Muscle of leg (tissue), 11 donors: ENCODE data around the gene IP6K3. TPM values are rescaled to one million over a fixed set of nuclear protein-coding genes. Genes with fewer than 3 reads are reported as not detected.

Source experiments
- DNase-seq: peaks from one replicate; pipeline ENCODE4 v3.0.0; 2013
- H3K27ac ChIP-seq: one replicate; pipeline ENCODE4 v1.5.1; 2013; ENCODE audit warnings: mild to moderate bottlenecking, low read length, control low read depth
- H3K27me3 ChIP-seq: one replicate; pipeline ENCODE4 v1.6.1; 2013; ENCODE audit warnings: low read length; ENCODE audit not compliant: control insufficient read depth, insufficient read depth
- H3K36me3 ChIP-seq: one replicate; pipeline ENCODE4 v1.6.1; 2013; ENCODE audit warnings: low read length; ENCODE audit not compliant: control insufficient read depth, insufficient read depth
- H3K4me1 ChIP-seq: one replicate; pipeline ENCODE4 v1.6.1; 2013; ENCODE audit warnings: low read length; ENCODE audit not compliant: control insufficient read depth, insufficient read depth
- H3K4me3 ChIP-seq: one replicate; pipeline ENCODE4 v1.5.1; 2013; ENCODE audit warnings: low read length, control low read depth
- H3K9me3 ChIP-seq: replicated peaks from 2 replicates; pipeline ENCODE4 v1.6.1; 2013; ENCODE audit warnings: low read depth, low read length; ENCODE audit not compliant: control insufficient read depth
- WGBS: methylation state at CpG from one replicate; pipeline ENCODE4 v1.1.5; 2013; ENCODE audit warnings: missing lambda C conversion rate; ENCODE audit not compliant: insufficient coverage; 5-methylcytosine and 5-hydroxymethylcytosine counted together
- polyA plus RNA-seq, 8 donors: library from polyadenylated mRNA; unstranded; fragments of 120-200 nt; gene quantifications; one replicate each; pipeline versions ENCODE4 v1.2.1 to v1.2.3, GENCODE V29; 2013; ENCODE audit warnings: inconsistent platforms in 1 of 8, low replicate concordance in 1 of 8; ENCODE audit not compliant: insufficient read length in 8 of 8, insufficient read depth in 1 of 8
- total RNA-seq: library from RNA; stranded (reverse); fragments of 120-200 nt; gene quantifications from one replicate; pipeline ENCODE4 v1.2.4, GENCODE V29; 2013

Gene IP6K3
- total and polyA plus RNA-seq, 9 donors: 14.2 to 28.1 (median 22.4) TPM

DNA sequence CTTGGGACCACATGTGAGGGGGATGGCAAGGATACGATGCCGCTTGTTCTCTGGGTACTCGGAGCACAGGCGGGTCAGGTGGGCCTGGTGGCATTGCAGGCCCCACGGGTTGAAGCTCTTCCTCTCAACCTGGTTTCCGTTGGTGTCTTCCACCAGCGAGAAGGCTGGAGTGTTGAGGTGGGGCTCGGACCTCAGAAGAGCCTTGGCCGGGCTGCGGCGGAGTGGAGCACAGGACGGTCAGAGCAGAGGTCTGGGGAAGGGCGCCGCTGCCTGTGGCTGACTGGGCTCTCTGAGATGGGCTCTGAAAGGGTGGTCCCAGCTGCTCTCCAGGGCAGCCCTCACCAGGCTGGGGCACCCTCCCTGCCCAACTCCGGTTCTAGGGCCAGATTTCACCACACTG lies 20.0 kb downstream of the IP6K3 start:
- no peaks in the 10 kb centered on the region for H3K4me1 ChIP-seq
- no peak for DNase-seq
- 94% methylated on average over 11 of the region's 15 CpGs for WGBS
- no peak overlapping the region for H3K27ac ChIP-seq
- H3K4me3 ChIP-seq: no peak overlapping the region
- H3K27me3 ChIP-seq: peaks cover 13% of the 10 kb centered on the region
- peaks cover 47% of the 10 kb centered on the region for H3K36me3 ChIP-seq
- H3K9me3 ChIP-seq: no peaks in the 10 kb centered on the region

DNA sequence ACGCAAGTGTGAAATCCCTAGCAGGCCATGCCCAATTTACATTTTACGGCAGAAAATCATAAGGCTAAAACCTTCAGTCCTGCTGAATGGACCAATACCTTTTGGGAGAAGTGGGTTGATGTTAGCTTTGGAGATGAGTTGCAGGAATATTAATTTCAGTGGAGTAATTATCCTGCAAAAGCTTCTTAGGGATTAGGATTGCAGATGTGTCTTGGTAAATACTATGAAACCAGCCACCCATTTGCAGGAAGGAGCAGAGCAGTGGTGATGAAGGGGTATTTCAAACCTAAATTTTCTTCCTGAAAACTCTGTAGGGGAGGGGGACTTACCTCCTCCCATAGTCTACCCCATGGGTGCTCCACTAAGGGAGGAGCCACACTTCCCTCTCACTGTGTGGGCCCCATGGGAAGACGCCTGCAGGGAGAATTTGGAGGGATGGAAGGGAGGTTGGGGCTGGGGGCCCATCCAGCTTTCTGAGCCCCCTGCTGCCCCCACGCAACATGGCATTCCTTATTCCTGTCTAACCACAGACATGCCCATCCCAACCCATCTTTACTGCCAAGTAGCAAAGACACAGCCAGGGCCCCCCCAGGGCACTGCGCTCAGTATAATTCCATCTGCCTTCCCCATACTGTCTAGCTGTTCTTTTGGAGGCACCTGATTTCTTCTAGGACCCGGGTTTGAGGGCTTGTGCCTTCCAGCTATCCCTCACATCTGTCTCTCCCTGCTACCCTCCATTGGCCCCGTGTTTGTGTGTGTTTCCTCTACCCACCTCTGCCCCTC lies 20.6 kb downstream of the IP6K3 start:
- WGBS: 80% methylated on average over 2 of the region's 7 CpGs
- H3K27me3 ChIP-seq: peaks cover 13% of the 10 kb centered on the region

DNA sequence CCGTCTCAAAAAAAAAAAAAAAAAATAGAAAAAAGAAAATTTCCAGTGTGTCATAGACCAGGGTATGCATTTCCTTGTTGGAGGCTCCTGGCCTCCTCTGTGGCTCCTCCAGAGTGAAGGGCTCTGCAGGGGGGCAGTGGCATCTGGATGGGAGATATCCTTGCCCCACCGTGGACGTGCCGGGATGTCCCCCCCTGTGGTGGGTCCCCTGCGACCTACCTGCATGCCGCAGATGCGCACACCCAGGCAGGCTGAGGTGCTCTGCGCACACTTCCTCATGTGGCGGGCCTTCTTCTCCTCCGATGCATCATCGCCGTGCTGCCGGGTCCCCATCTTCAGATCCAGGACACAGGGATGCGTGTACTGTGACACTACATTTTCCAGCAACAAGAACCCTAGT lies 21.5 kb downstream of the IP6K3 start:
- H3K27me3 ChIP-seq: peaks cover 16% of the 10 kb centered on the region
- 93% methylated on average over 10 of the region's 14 CpGs for WGBS
- H3K27ac ChIP-seq: no peak overlapping the region
- no peak overlapping the region for H3K4me3 ChIP-seq
- H3K36me3 ChIP-seq: peaks cover 39% of the 10 kb centered on the region
- H3K9me3 ChIP-seq: no peaks in the 10 kb centered on the region
- no peak for DNase-seq
- no peaks in the 10 kb centered on the region for H3K4me1 ChIP-seq

More for the DNA sequence above, 20.6 kb downstream of the IP6K3 start:
- no peaks in the 10 kb centered on the region for H3K4me1 ChIP-seq
- H3K9me3 ChIP-seq: no peaks in the 10 kb centered on the region
- no peak overlapping the region for H3K4me3 ChIP-seq
- H3K36me3 ChIP-seq: peaks cover 43% of the 10 kb centered on the region
- no peak overlapping the region for H3K27ac ChIP-seq
- no peak for DNase-seq

DNA sequence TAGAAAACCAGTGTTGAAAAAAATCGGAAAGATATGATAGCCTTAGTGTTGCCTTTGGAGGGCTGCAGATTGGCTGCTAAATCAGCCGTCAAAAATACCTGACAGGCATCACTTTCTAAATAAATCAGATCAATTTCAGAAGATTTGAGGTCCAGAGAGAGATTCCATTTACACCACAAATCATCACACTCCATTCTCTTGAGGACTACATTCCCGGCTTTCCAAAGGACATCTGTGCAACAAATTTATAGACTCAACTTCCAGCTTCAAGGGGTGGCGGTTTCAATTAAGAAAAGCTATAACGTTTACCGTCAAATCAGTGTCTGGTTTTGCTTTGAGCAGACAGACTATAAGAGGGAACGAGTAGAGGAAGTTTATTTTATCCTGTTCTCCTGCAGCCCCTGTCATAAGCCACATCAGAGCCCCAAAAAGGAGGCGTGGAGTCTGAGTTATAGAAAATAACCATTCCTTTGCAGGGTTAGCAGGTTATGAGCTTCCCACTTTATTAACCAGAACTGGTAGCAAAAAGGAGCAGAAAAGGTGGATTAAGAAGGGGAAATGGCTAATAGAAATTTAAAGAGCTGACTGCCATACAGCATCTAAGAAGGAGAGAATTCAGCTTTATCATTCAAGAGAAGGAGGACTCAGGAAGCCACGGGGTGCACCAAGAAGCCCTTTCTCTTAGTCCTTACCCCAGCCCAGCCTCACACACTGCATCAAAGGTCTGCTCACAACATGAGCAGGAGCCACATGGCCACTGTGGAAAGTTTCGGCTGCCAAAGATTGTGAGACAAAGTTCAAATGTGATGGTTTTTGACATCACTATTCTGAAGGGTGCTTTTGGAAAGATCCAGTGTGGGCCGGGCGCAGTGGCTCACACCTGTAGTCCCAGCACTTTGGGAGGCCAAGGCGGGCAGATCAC lies 22.3 kb downstream of the IP6K3 start:
- no peak overlapping the region for H3K4me3 ChIP-seq
- H3K4me1 ChIP-seq: no peaks in the 10 kb centered on the region
- WGBS: 72% methylated on average over 4 of the region's 13 CpGs
- peaks cover 39% of the 10 kb centered on the region for H3K36me3 ChIP-seq
- H3K27me3 ChIP-seq: peaks cover 16% of the 10 kb centered on the region
- H3K27ac ChIP-seq: no peak overlapping the region
- no peak for DNase-seq
- H3K9me3 ChIP-seq: no peaks in the 10 kb centered on the region

DNA sequence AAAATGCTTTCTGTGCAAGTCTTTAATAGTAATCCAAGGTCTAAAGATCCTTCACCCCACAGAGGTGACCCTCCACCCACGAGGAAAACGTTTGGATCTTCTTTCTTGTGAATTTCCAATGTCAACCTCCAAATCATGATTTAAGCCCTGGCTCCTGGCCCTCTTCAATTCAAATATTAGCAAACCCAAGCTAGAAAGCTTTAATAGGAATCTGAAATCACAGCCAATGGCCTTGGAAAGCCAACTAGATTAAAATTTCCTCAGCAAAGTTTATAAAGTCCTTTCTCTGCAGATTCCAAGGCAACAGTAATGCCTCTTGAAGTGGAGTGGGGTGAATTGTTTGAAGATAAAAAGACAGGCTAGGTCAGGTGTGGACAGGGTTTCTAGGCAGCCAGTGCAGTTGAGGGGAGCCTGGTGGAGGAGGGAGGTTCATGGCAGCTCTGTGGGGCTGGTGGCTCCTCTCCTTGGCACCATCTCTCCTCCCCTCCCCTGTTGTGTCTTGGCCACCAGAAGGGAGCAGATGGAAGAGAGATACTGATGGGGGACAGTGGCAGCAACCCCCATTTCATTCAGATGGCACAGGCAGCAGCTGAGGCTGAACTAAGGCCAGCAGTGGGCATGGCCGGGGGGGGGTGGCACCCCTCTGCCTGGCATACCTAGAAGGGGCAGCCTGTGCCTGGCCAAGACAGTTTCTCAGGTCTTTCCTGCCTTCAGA lies 23.2 kb downstream of the IP6K3 start:
- peak; percentile 56 for DNase-seq
- H3K36me3 ChIP-seq: peaks cover 36% of the 10 kb centered on the region
- H3K27me3 ChIP-seq: peaks cover 16% of the 10 kb centered on the region
- peaks cover 2% of the 10 kb centered on the region for H3K9me3 ChIP-seq
- H3K4me3 ChIP-seq: no peak overlapping the region
- 48% methylated on average over 3 of the region's 3 CpGs for WGBS
- no peaks in the 10 kb centered on the region for H3K4me1 ChIP-seq
- no peak overlapping the region for H3K27ac ChIP-seq

DNA sequence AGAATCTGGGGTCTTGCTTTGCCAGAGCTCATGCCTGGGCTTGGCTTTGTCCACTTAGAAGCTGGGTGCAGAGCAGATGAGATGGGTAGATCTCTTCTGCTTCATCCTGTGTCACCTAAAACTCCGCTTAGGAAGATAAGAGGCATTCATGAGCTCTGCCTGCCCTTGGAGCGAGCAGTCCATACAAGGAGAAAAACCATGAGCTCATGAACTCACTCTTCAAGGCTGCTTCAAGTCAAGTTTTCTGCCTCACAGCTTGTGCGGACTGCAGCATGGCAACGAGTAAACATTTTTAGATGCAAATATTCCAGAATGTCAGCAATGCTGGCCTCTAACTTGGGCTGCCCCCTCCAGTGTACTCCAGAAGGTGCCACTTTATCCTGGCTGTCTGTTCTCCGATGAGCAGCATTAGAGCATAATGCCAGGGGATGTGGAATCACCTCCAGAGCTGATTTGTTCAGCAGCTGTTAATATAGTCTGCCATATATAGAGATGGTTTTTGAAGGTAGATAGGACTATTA lies 24.5 kb downstream of the IP6K3 start:
- Histone ChIP-seq H3K36me3 (peaks cover 26% of the 10 kb centered on the region), H3K9me3 (peaks cover 2% of the 10 kb centered on the region), H3K27me3 (peaks cover 16% of the 10 kb centered on the region), H3K4me3 (no peak overlapping the region), H3K27ac (no peak overlapping the region), H3K4me1 (peaks cover 11% of the 10 kb centered on the region)
- 75% methylated on average over 4 of the region's 5 CpGs for WGBS
- no peak for DNase-seq

DNA sequence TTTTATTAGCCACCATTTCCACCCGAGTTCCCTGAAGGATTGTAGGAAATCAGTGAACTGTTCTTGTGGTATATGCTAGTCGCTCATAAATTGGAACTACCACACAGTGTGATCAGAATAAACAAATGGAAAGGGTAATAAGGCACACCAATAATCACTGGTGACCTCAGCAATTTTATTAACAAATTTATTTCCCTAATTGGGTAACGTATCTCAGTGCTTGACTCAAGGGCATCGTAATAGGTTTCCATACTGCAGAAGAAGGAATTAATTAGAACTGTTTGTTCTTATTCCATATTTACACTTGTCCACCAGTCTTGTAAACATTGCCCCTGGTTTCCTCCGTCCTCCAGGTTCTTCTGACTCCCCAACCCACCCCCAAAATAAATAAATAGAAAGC lies 25.2 kb downstream of the IP6K3 start:
- H3K36me3 ChIP-seq: peaks cover 23% of the 10 kb centered on the region
- H3K4me3 ChIP-seq: no peak overlapping the region
- DNase-seq: no peak
- peaks cover 2% of the 10 kb centered on the region for H3K9me3 ChIP-seq
- no peak overlapping the region for H3K27ac ChIP-seq
- peaks cover 12% of the 10 kb centered on the region for H3K4me1 ChIP-seq
- no CpG with 5 or more reads among the region's 5 CpGs for WGBS
- H3K27me3 ChIP-seq: peaks cover 16% of the 10 kb centered on the region

DNA sequence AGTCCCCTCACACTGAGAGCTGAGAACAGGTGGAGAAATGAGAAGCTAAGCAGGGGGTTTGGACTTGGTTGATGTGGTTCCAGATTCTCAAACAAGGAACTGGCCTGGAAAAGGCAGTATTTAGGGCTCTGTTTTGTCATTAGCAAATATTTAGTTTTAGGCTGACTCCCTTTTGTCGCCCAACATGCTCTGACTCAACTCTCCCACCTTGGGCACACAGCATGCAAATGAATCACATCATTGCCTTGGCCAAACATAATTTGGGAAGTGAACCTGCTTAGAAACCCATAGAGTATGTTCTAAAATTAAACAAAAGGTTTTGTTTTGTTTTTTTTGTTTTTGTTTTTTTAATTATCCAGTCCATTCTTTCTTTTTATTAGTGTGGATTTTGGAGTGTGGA lies 25.7 kb downstream of the IP6K3 start:
- Histone ChIP-seq H3K4me1 (peaks cover 12% of the 10 kb centered on the region), H3K27ac (no peak overlapping the region), H3K9me3 (peaks cover 2% of the 10 kb centered on the region), H3K36me3 (peaks cover 23% of the 10 kb centered on the region), H3K27me3 (peaks cover 16% of the 10 kb centered on the region), H3K4me3 (no peak overlapping the region)
- WGBS: no CpG with 5 or more reads among the region's 1 CpG
- no peak for DNase-seq

DNA sequence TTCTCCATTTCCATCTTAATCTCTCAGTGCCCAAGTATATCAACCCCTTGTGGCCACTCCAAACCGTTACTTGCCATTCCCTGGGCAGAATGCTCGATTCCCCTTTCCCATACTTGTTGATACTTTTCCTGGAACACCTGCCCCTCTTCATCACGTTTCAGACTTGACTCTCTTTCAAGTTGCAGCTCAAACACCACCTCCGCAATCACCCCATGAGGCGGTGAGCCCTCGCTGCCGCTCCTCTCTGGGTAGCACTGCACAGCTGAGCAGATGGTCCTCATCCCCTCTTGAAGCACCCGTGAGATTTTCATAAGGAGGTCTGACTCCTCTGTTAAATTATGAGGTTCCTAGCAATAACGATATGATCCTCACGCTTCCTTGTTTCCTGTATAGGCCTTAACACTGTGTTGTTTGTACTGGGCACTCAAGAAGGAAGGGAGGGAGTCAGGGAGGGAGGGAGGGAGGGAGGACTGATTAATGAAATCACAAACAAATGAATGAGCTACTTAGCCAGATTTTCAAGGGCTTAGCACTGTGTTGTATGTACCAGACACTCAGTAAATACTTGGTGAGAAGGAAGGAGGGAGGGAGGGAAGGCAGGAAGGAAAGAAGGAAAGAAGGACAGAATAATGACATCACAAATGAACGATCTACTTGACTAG lies 27.2 kb downstream of the IP6K3 start:
- H3K27me3 ChIP-seq: peaks cover 11% of the 10 kb centered on the region
- H3K36me3 ChIP-seq: peaks cover 13% of the 10 kb centered on the region
- DNase-seq: no peak
- peaks cover 12% of the 10 kb centered on the region for H3K4me1 ChIP-seq
- no peak overlapping the region for H3K4me3 ChIP-seq
- H3K9me3 ChIP-seq: peaks cover 2% of the 10 kb centered on the region
- 52% methylated on average over 8 of the region's 11 CpGs for WGBS
- no peak overlapping the region for H3K27ac ChIP-seq
